T47D (cell line): ENCODE data around the gene CRYAA.

Source experiments
- DNase-seq, 2 experiments: peaks; one replicate each; pipeline versions ENCODE4 v3.0.0 to v3.0.0-alpha.2; 2011 to 2012; ENCODE audit warnings: low read depth in 1 of 2, low spot score in 1 of 2
- JUND ChIP-seq: IDR thresholded peaks from 2 replicates; pipeline ENCODE4 v1.6.1; 2012; ENCODE audit warnings: low read depth
- in situ Hi-C: cut with HindIII; loops from 2 replicates; pipeline ENCODE4 v1.10.0; 2016; ENCODE audit warnings: low sequenced_read_pairs, low pct_unique_long_range_greater_than_20kb

The CRYAA gene

DNA sequence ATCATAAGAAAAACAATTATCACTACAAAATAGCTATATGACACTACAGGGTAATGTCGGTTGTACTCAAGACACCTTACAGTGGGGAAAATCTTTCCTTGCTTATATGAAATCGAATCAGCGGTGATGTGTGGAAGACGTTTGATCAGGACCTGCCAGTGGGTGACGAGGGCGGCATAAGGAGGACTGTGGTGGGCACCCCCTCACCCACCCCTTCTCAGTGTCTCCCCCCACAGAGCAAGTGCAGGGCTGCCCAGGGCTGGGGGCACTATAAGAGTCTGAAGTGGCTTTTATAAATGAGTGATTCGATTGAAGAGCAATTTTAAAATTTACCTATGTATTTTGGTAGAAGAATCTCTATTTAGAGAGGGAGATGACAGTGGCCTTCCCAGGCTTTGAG is 35.8 kb downstream of the CRYAA start:
- in situ Hi-C loops: no loop called here
- TF ChIP-seq JUND: no peak
- no peak for DNase-seq

DNA sequence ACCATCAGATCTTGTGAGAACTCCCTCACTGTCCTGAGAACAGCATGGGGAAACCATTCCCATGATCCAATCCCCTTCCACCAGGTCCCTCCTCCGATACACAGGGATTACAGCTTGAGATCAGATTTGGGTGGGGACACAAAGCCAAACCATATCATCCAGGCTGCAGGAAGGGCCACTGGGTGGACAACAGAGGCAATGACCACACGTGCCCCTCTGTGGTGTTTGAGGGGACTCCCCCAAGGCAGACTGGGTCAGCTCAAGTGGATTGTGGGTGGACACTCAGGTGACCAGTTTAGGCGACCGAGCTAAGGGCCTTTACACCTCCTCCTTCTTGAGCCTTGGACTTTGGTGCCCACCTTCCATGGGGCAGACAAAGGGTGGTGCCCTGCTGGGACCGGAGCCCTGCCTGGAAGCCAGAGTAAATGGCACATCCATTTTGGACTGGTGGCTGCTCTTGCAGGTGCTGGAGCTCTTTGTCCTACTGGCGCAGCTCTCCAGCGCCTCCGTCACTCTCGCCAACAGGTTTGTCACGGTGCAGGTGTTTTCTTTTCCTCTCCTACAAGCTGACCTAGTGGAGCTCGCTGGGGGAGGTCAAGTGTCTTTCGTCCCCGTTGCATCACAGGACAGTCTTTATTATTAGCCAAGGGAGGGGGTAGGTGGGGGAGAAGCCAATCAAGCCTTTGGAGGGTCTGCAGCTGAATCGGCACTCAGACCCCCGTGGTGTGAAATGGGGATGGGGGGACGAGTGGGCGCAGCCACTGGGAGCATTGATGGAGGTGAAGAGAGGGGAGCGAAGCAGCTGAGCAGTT is 37.6 kb downstream of the CRYAA start:
- in situ Hi-C loops: no loop called here
- TF ChIP-seq JUND: no peak
- DNase-seq: no peak

DNA sequence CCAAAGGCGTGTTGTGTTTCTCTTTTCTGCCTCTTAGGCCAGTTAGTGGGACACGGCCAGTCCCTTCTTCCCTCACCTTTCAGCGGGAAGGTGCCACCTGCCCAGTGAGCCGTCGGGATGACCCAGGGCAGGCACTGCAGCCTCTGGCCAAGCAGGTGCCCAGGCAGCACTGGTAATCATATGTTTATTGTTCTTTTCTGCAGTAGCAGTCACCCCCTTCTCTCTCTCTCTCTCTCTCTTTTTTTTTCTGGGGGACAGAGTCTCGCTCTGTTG is 38.2 kb downstream of the CRYAA start:
- no peak for DNase-seq
- no peak for TF ChIP-seq JUND
- in situ Hi-C loops: no loop called here

DNA sequence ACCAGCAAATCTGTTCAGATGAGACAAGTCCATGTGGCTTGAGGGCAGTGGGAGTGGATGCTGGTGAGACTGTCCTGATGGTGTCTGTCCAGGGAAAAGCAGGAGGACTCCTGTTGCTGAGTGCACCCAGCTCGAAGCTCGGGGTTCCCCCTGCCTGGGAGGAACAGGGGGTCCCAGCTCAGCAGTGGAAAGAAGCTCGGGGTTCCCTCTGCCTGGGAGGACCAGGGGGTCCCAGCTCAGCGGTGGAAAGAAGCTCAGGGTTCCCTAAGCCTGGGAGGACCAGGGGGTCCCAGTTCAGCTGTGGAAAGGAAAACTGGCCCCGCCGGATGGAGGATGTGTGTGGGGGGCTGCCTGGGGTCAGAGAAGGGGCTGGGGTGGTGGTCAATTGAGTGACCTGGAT is 39.1 kb downstream of the CRYAA start:
- no peak for TF ChIP-seq JUND
- DNase-seq: no peak
- in situ Hi-C loops: no loop called here

DNA sequence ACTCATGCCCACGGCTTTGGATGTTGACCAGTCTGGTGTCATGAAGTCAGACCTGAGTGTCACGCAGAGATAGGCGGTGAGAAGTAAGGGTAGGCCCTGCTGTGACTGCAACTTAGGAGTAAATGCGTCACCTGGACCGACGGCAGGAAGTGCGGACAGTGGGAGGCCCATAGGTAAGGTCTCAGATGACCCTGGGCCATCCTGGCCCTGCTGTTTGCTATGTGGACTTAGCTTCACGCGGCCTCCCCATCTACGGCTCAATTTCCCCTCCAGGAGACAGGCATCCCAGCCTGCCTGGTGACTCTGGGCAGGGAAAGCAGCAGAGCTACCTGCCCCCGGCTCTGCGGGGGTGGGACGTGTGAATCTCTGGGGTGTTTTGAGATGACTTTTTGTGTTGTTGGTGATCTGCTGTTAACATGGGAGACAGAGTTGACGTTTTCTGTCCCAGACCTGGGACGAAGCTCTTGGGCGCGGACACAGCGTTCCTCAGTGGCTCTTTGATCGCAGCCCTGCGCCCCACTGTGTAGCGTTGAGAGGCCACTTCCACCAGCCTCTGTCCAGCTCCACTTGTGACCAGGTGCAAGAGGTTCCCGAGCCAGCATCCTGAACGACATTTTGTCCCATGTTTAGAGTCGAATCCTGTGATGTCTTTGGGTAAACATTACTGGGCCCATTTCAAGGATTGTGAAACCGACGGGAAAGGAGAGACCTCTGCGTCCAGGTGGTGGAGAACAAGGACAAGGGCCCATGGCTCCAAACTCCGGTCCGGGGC is 39.9 kb downstream of the CRYAA start:
- DNase-seq: no peak
- in situ Hi-C loops: no loop called here
- TF ChIP-seq JUND: no peak

DNA sequence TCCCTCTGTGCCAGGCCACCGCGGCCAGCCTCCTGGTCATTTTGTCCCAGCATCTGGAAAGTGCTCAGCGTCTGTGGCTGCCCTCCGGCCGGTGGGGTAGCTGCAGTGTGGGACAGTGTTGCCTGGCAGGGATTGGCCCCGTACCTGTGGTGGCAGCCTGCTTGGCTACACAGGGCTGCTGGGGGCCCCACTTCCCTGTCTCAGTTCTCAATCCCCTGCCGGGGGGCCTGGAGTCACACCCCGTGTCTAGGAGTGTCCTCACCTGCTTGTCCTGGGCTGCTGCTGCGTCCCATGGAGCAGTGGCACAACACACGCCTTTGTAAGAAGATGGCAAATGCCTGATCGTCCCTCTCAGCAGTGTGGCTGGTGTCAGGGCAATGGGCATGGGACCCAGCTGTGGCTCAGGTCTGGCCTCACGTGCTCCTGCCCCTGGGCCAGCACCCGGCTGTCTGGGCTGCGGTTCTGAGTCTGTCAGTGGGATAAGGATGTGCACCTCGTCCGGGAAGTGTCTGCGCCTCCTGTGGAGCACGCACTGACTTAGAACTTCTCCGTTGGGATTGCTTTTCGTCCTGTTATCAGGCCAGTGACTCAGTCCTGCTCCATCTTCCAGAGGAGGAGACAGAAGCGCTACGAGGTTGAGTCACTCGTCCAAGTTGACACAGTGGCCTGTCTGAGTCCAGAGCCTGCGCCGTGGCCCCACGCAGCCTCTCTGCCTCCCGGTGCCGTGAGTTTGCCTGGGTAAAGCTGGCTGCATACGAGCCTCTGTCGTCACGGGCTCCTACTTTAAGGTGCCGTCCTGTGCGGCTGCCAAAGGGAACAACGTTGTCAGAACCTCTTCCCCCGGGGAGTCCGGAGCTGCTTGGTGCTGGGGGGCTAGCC is 41.0 kb downstream of the CRYAA start:
- TF ChIP-seq JUND: no peak
- in situ Hi-C loops: no loop called here
- DNase-seq: no peak

DNA sequence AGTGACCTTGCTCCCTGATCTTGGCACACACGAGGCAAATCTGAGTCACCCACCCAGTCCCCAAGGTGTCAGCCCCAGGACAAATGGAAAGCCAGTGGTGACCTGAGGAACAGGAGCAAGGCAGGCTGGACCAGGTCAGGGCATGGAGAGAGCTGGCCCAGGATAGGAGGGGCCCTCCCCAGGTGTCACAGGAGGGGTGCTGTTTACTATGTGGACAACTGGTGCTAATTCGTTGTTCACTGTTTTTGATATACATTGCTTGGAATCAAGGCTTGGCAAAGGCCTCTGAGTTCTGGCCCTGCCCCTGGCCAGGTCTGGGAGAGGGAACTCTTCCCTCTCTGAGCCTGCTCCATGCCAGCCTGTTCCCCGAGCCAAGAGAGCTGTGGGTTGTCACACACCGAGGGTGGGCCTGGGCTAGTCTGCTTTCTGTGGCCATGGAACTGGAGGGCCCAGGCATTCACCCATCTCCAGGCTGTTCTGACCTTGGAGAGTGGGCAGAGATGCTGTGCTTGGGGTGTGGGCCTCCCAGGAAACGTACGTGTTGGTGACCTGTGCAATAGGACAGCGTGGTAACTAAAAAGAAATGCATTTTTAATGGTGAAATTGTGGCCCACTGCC is 41.8 kb downstream of the CRYAA start:
- DNase-seq: no peak
- no peak for TF ChIP-seq JUND
- in situ Hi-C loops: no loop called here

DNA sequence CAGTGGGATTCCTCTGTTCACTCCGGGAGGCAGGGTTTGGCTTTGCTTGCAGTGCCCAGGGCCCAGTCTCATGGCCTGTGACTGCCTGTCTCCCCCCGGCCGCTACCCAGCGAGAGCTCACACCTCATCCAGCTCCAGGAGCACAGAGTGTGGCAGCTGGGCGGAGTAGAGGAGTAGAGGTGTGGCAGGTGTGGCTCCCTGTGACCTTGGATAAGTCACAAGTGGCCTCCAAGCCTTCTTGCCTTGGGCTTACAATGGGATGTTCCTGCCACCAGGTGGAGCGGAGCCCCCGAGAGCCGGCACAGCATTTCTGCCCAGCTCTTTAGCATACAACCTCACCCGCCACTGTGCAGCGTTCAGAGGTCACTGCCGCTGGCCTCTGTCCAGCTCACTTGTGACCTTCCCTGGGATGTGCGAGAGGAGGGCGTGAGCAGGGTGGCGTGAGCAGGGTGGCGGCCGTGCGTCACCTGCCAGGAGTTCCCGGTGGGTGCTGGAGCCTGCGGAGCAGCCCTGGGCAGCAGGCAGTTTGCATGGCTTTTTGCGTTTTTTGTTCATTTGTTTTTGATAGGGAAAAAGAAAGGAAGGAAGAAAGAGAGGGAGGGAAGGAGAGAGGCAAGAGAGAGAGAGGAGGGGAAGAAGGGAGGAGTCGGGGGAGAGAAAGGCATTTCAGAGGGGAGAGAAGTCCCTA is 42.4 kb downstream of the CRYAA start:
- DNase-seq: no peak
- in situ Hi-C loops: no loop called here

DNA sequence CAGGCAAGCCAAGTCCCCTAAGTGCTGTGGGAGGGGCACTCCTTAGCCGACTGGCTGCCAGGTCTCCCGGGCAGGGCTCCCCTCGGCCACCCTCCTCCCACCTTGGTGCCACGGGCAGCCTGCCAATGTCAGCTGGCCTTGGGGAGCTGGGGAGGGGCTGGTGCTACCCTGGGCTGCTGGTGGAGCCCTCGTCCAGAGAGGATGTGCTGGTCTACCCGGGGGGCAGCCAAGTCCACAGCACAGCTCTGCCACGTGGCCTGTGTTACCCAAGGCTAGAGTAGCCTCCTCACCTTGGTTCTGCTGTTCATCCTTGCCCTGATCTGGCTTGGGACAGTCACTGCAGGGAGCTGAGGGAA is 42.9 kb downstream of the CRYAA start:
- no peak for TF ChIP-seq JUND
- no peak for DNase-seq
- in situ Hi-C loops: no loop called here

More for the DNA sequence above, 42.4 kb downstream of the CRYAA start:
- no peak for TF ChIP-seq JUND
